Mammary epithelial cell (primary cell): ENCODE results near the gene CHRNB2.

Experiments
- CTCF ChIP-seq, 2 donors: IDR thresholded peaks in 1 of 2; conservative IDR thresholded peaks in 1 of 2; 2 replicates each; pipeline ENCODE4 v1.5.1; 2011 to 2012; ENCODE audit warnings: inconsistent platforms in 2 of 2, low read length in 2 of 2, mild to moderate bottlenecking in 2 of 2, control low read depth in 1 of 2, low read depth in 1 of 2; ENCODE audit not compliant: insufficient read depth in 1 of 2; ENCODE audit errors: extremely low read depth in 1 of 2
- EZH2 ChIP-seq: IDR thresholded peaks from 2 replicates; pipeline ENCODE4 v1.6.1; 2012; ENCODE audit warnings: low read length, inconsistent platforms, borderline replicate concordance

- no peak for TF ChIP-seq CTCF (conservative IDR thresholded peaks at IDR 0.05 in 1 of 2, IDR thresholded peaks at IDR 0.05 in 1 of 2; ENCODE audit: extremely low read depth in 1 of 2, insufficient read depth in 1 of 2, low read depth in 1 of 2, low read length in 2 of 2)
- no peak for TF ChIP-seq EZH2
These were observed 43.7 kb downstream of the CHRNB2 start for GRCh38 chr1:154611150-154611862.
